Esophagus squamous epithelium (tissue), 5 donors: ENCODE measurements around the gene MRPS14. TPM values are rescaled to one million over a fixed set of nuclear protein-coding genes. Genes with fewer than 3 reads are reported as not detected.

Experiments
- DNase-seq: peaks from one replicate; lab custom pipeline; 2025; lab: John Stamatoyannopoulos, UW
- H3K27ac ChIP-seq, 4 donors: fragments of 200-600 bp; sonication (generic); one replicate each; pipeline ENCODE4 v1.5.1; 2016 to 2019; ENCODE audit warnings: mild to moderate bottlenecking in 1 of 4
- H3K27me3 ChIP-seq, 4 donors: fragments of 200-600 bp; sonication (generic); 1 replicate in 3 of 4; 2 replicates in 1 of 4; pipeline versions ENCODE4 v1.5.1 to v1.6.0; 2017 to 2021; ENCODE audit warnings: antibody characterized with exemption in 1 of 4
- H3K36me3 ChIP-seq, 3 donors: fragments of 200-600 bp; sonication (generic); one replicate each; pipeline ENCODE4 v1.5.1; 2016 to 2019
- H3K4me1 ChIP-seq, 3 donors: fragments of 200-600 bp; sonication (generic); one replicate each; pipeline ENCODE4 v1.5.1; 2017 to 2019
- H3K4me3 ChIP-seq, 4 donors: fragments of 200-600 bp; sonication (generic); 1 replicate in 3 of 4; 2 replicates in 1 of 4; pipeline ENCODE4 v1.5.1; 2016 to 2019; ENCODE audit warnings: mild to moderate bottlenecking in 2 of 4, moderate library complexity in 1 of 4
- H3K9me3 ChIP-seq, 3 donors: fragments of 200-600 bp; sonication (generic); one replicate each; pipeline ENCODE4 v1.5.1; 2016 to 2019
- POLR2A ChIP-seq, 4 donors: fragments of 450-650 bp; IDR thresholded peaks; one replicate each; pipeline ENCODE4 v1.6.1; 2017; ENCODE audit warnings: antibody characterized with exemption in 4 of 4, mild to moderate bottlenecking in 4 of 4, moderate library complexity in 3 of 4
- WGBS, 2 donors: methylation state at CpG; one replicate each; pipeline ENCODE4 v1.1.5; 2018; 5-methylcytosine and 5-hydroxymethylcytosine counted together
- intact Hi-C: fragments of 100-400 bp; cut with DNase I; formaldehyde crosslinking; loops from one replicate; pipeline ENCODE4 v1.15.0; 2022
- total RNA-seq, 4 donors: library from RNA; depleted of rRNA; stranded (reverse); fragments of >200 nt; gene quantifications; one replicate each; pipeline ENCODE4 v1.1.0, GENCODE V29; 2016
- TF ChIP-seq, protein P1 (sequence below), 6 experiments: fragments of 450-650 bp in 4 of 6; fragments of 200-600 bp in 2 of 6; sonication (generic) in 2 of 6; IDR thresholded peaks; one replicate each; pipeline ENCODE4 v1.5.1; 2016 to 2019; ENCODE audit warnings: antibody characterized with exemption in 6 of 6, mild to moderate bottlenecking in 4 of 6, moderate library complexity in 4 of 6
- donor health status: DM: yes; HTN: yes; CAD: no.

Gene MRPS14
- total RNA-seq, 4 donors from 2014 or later: 8.6 to 18.1 (median 15.4) TPM

DNA sequence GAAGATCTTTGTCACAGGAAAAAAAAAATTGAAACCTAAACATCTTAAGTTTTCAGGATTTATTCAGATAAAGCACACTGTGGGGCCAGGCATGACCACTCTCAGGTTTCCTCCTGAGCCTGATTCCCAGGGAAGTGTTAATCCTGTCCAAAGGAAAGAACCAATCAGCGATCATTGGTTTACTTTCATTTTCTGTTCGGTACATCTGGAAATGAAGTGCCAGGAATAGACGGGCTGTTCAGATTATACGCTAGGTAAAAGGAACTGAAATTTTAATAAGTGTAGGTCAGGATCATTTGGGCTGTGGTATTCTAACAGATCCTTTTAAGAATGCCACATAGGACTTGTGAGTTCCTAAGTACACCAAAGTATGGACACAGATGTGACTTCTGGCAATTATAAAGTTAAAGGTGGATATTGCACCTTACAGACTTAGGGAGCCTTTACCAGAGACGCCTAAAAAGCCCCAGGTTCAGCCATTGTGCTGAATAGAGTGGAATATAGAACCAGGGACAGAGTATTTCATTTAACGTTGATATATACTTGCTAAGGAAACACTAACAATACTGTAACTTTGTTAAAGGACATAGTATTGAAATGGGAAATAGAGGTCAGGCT is 32.7 kb downstream of the MRPS14 start:
- H3K36me3 ChIP-seq: peaks cover 0 to 47% (median 0%) of the 10 kb centered on the region in 3 donors
- no peaks in the 10 kb centered on the region for H3K9me3 ChIP-seq
- DNase-seq: no peak
- H3K27me3 ChIP-seq: no peaks in the 10 kb centered on the region
- peak overlapping the region; percentile 65 to 83 (median 81) for H3K27ac ChIP-seq
- 13 to 32% methylated on average over 6 of the region's 6 CpGs for WGBS, 2 donors
- H3K4me3 ChIP-seq: peak overlapping the region; percentile 11 to 68 (median 40)
- H3K4me1 ChIP-seq: peaks cover 0 to 13% (median 0%) of the 10 kb centered on the region in 3 donors
- TF ChIP-seq POLR2A (IDR thresholded peaks at IDR 0.05): no peak
- TF ChIP-seq, protein P1, sequence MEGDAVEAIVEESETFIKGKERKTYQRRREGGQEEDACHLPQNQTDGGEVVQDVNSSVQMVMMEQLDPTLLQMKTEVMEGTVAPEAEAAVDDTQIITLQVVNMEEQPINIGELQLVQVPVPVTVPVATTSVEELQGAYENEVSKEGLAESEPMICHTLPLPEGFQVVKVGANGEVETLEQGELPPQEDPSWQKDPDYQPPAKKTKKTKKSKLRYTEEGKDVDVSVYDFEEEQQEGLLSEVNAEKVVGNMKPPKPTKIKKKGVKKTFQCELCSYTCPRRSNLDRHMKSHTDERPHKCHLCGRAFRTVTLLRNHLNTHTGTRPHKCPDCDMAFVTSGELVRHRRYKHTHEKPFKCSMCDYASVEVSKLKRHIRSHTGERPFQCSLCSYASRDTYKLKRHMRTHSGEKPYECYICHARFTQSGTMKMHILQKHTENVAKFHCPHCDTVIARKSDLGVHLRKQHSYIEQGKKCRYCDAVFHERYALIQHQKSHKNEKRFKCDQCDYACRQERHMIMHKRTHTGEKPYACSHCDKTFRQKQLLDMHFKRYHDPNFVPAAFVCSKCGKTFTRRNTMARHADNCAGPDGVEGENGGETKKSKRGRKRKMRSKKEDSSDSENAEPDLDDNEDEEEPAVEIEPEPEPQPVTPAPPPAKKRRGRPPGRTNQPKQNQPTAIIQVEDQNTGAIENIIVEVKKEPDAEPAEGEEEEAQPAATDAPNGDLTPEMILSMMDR (IDR thresholded peaks at IDR 0.05): no peak
- intact Hi-C loops: no loop called here

DNA sequence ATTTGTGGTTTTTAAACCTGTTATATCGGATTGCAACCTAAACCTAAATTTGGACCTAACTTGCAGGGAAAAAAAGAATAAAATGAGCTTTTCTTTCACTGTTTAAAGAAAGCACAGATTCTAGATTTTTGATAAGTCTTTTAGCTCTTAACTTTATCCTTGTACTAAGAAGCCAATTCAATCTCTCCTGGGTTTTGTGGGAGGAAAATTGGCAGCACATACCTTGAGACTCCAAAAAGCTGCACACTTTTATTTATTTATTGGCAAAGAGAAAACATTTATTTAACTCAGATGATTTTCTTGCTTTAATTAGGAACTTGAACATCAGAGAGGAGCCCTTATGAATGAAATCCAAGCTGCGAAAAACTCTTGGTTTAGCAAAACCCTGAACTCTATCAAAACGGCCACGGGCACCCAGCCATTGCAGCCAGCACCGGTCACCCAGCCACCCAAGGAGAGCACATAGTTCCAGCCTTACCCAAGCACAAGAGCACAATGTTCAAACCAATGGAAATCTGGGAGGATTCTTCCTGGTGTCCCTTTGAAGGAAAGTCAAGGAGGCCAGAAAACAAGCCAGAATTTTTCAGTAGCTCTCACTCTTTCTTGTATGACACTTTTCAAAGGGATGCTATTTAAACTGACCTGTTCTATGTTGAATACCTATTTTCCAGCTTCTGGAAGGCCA is 33.5 kb downstream of the MRPS14 start:
- no peaks in the 10 kb centered on the region for H3K9me3 ChIP-seq
- peaks cover 0 to 55% (median 0%) of the 10 kb centered on the region in 3 donors for H3K36me3 ChIP-seq
- no peaks in the 10 kb centered on the region for H3K27me3 ChIP-seq
- TF ChIP-seq, protein P1 (IDR thresholded peaks at IDR 0.05): no peak
- TF ChIP-seq POLR2A (IDR thresholded peaks at IDR 0.05): no peak
- H3K4me1 ChIP-seq: peaks cover 0 to 13% (median 0%) of the 10 kb centered on the region in 3 donors
- intact Hi-C loops: loop anchor here (10.0 kb wide), 2 partner anchors 105 to 215 kb away; no protein-coding TSS in a partner anchor
- peak overlapping the region; percentile 65 to 83 (median 81) for H3K27ac ChIP-seq
- peak overlapping the region in 1 of 4 donors; percentile 68 for H3K4me3 ChIP-seq
- WGBS, 2 donors: 82 to 86% methylated on average over 5 of the region's 5 CpGs
- DNase-seq: no peak

DNA sequence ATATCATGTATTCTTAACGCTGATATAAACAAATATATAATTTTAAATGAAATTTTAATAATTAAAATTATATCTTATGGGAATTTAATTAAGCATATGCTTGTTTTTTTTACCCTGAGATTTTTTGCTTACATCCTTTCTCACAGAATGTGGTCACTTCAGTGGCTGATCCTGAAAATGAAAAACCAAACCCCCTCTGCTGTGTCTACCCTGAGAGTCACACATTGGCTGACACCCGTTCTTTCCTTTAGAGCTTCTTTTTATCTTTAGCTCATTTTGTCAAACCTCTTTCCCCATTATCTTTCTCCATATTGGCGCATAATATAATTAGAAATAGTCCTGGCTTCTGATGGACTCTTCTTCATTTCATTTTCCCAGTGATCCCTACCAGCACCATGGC is 34.2 kb downstream of the MRPS14 start:
- no peak overlapping the region for H3K27ac ChIP-seq
- WGBS, 2 donors: 86 to 90% methylated on average over 3 of the region's 3 CpGs
- intact Hi-C loops: loop anchor here (10.0 kb wide), 2 partner anchors 104 to 214 kb away; no protein-coding TSS in a partner anchor

DNA sequence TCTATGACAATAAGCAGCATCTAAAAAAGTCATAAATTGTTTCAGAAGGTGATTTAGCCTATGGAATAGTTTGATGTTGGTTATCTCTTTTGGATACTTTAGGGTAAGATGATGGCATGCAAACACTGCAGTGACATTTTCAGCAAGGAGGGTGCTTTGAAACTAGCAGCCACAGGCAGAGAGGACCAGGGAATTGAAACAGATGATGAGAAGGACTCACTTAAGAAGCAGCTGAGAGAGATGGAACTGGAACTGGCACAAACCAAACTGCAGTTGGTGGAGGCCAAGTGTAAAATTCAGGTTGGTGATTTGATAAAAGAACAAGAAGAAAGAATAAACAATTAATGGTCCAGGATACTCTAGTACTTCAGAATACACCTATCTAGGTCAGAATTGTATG is 34.7 kb downstream of the MRPS14 start:
- no peaks in the 10 kb centered on the region for H3K9me3 ChIP-seq
- no peaks in the 10 kb centered on the region for H3K27me3 ChIP-seq
- TF ChIP-seq POLR2A (IDR thresholded peaks at IDR 0.05): no peak
- TF ChIP-seq, protein P1 (IDR thresholded peaks at IDR 0.05): no peak
- no peak overlapping the region for H3K27ac ChIP-seq
- peaks cover 0 to 13% (median 0%) of the 10 kb centered on the region in 3 donors for H3K4me1 ChIP-seq
- intact Hi-C loops: loop anchor here (10.0 kb wide), 2 partner anchors 104 to 214 kb away; no protein-coding TSS in a partner anchor
- peaks cover 0 to 66% (median 0%) of the 10 kb centered on the region in 3 donors for H3K36me3 ChIP-seq
- DNase-seq: no peak
- H3K4me3 ChIP-seq: no peak overlapping the region

More for the DNA sequence above, 34.2 kb downstream of the MRPS14 start:
- Histone ChIP-seq H3K4me3 (no peak overlapping the region), H3K27me3 (no peaks in the 10 kb centered on the region), H3K9me3 (no peaks in the 10 kb centered on the region), H3K36me3 (peaks cover 0 to 62% (median 0%) of the 10 kb centered on the region in 3 donors), H3K4me1 (peaks cover 0 to 13% (median 0%) of the 10 kb centered on the region in 3 donors)
- no peak for TF ChIP-seq POLR2A (IDR thresholded peaks at IDR 0.05)
- TF ChIP-seq, protein P1 (IDR thresholded peaks at IDR 0.05): no peak
- no peak for DNase-seq

DNA sequence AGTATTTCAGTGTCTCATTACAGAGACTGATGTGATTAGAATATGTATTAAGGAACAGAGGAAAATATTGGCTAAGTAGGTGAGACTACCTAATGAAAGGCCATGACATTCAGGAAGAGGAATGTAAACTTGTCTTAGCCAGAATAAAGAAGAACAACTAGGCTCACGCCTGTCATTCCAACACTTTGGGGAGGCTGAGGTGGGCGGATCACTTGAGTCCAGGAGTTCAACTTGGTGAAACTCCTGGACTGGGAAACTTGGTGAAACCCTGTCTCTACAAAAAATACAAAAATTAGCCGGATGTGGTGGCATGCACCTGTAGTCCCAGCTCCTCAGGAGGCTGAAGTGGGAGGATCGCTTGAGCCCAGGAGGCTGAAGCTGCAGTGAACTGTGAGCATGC is 38.3 kb downstream of the MRPS14 start:
- no peak for DNase-seq
- H3K4me3 ChIP-seq: no peak overlapping the region
- no peak overlapping the region for H3K27ac ChIP-seq
- peaks cover 0 to 4% (median 0%) of the 10 kb centered on the region in 3 donors for H3K4me1 ChIP-seq
- no peaks in the 10 kb centered on the region for H3K27me3 ChIP-seq
- TF ChIP-seq, protein P1 (IDR thresholded peaks at IDR 0.05): no peak
- TF ChIP-seq POLR2A (IDR thresholded peaks at IDR 0.05): no peak
- intact Hi-C loops: loop anchor here (10.0 kb wide), 2 partner anchors 100 to 210 kb away; no protein-coding TSS in a partner anchor
- H3K9me3 ChIP-seq: no peaks in the 10 kb centered on the region
- 94% methylated on average over 4 of the region's 4 CpGs for WGBS, 2 donors
- peaks cover 0 to 91% (median 0%) of the 10 kb centered on the region in 3 donors for H3K36me3 ChIP-seq
